HG03575 (cell line): ENCODE measurements around the gene BRSK2.
"Not testable (repeated sequence)": the region's sequence is repeated elsewhere in the genome, so short reads cannot be mapped to it uniquely, and the experiment has no call there.

Source experiments
- ATAC-seq: cut with Tn5 transposase; IDR thresholded peaks from one replicate; pipeline ENCODE4 v1.9.1; 2021; ENCODE audit not compliant: unreplicated experiment, insufficient number of reproducible peaks, low FRiP score; ENCODE audit errors: extremely low read depth

BRSK2 gene

DNA sequence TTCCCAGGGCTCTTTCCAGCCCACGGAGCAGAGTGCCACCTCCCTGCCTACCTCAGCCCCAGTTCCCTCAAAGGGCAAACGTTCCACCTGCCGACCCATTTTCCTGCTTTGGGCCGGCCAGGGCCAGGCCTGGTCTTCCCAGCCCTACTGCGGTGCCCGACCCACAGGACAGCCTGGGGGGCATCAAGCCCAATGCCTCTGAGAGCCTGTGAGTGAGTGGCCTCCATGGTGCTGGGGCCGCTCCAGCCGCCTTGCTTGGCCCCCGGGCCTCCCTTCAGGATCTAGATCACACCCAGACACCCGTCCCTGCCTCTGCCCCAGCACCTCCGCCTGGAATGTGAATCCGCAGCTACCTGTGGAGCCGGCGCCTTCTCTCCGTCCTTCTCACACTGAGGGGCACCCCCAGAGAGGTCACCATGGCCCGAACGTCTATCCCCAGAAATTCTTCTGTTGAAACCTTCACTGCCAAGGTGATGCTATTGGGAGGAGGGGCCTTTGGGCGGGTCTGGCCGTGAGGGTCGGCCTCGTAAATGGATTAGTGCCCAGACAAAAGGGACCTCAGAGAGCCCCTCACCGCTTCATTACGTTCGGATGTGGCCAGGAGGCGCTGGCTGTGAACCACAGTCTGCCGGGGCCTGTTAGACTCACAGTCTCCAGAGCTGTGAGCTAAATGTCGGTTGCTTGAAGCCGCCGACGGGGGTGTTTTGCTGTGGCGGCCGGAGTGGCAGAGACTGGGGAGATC is 36.2 kb upstream of the BRSK2 start:
- ATAC-seq, result no peak

DNA sequence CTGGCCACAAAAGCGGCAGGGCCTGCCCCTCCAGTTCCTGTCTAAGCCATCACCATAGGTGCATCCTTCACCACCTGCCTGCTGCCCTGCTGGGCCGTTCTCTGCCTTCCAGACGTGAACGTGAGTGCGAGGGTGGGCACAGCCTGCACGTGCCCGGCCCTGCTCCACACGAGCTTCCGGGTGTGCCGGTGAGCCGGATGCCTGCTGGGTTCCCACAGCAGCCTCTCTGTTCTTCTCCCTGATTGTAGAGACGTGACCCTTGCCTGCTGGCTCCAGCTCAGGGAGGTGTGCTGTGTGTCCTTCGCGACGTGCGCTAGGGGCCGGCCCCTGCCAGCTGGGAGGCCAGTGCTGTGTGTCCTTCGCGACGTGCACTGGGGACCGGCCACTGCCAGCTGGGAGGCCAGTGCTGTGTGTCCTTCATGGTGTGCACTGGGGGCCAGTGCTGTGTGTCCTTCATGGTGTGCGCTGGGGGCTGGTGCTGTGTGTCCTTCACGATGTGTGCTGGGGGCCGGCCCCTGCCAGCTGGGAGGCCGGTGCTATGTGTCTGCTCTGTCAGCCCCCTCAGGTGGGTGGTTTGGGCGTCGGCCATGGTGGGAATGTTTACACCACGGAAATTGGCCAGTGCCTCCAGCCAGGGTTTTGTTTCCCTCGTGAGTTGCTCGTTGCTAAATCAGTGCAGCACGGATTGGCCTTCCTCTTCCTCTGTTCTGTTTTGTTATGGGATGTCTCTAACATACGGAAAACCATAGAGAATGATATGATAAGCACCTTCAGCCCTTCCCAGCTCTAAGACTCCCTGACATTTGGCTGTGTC is 35.4 kb upstream of the BRSK2 start:
- no peak for ATAC-seq

DNA sequence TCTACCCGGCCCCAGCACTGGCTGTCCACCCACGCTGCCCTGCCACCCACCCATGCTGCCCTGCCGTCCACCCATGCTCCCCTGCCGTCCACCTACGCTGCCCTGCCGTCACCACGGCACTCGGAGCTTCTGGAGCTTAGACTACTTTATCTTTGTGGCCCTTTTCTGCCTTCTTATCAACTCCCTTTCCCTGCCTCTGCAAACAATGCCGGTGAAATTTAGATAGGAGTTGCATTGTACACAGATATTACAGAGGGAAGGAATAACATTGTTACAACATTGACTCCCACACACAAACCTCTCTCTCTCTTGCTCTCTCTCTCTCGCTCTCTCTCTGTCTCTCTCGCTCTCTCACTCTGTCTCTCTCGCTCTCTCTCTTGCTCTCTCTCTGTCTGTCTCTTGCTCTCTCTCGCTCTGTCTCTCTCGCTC is 33.7 kb upstream of the BRSK2 start:
- no peak for ATAC-seq

DNA sequence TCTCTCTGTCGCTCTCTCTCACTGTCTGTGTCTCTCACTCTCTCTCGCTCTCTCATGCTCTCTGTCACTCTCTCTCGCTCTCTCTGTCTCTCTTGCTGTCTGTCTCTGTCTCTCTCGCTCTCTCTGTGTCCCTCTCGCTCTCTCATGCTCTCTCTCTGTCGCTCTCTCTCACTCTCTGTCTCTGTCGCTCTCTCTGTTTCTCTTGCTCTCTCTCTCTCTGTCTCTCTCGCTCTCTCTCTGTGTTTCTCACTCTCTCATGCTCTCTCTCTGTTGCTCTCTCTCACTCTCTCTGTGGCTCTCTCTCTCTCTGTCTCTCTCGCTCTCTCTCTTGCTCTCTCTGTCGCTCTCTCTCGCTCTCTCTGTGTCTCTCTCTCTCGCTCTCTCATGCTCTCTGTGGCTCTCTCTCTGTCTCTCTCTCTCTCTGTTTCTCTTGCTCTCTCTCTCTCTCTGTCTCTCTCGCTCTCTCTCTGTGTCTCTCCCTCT is 33.2 kb upstream of the BRSK2 start:
- no peak for ATAC-seq

DNA sequence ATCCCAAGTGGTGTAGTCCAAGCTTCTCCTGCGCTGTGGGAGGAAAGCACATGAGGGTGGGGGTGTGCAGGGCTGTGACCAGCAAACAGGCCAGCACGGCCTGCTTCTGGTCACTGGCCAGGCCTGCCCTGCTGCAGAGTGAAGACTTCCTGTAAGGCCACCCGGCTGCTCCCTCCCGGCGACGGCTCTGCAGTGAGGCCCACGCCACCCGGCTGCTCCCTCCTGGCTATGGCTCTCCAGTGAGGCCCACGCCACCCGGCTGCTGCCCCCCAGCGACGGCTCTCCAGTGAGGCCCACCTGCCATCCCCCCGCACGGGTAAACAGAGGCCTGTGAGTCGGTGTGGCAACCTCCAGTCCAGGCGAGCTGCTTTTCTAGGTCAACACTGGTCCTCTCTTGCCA is 31.4 kb upstream of the BRSK2 start:
- ATAC-seq, result no peak

DNA sequence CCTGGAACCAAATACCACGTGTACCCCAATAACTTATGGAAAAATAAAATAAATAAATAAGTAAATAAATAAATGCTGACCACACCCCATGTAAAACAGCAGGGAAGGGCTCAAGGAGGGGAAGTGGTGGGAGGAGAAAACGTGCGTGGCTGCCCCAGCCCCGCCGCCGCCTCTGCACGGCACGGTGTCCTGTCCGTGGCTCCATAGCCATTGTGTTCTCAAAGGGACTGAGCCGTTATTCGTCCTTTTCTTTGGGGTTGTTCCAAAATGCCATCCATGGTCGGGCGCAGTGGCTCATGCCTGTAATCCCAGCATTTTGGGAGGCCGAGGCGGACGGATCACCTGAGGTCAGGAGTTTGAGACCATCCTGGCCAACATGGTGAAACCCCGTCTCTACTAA is 30.8 kb upstream of the BRSK2 start:
- ATAC-seq, result not testable (repeated sequence)

DNA sequence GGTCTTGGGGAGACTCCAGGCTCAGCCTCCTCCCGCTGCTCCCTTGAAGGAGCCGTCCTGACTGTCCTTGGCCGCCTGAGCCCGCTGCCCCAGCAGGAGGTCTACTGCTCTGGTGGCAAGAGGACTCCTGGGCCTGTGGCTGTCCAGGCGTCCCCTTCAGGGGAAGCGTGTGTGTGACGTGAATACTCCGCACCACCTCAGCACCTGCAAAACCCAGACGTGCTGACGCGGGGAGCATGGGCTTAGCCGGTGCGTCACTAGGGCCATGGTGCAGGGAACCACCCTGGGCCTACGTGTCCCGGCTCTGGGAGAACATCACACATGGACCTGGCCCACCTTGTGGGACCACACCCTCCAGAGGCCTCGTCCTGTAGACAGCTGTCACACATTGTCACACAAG is 30.2 kb upstream of the BRSK2 start:
- no peak for ATAC-seq

DNA sequence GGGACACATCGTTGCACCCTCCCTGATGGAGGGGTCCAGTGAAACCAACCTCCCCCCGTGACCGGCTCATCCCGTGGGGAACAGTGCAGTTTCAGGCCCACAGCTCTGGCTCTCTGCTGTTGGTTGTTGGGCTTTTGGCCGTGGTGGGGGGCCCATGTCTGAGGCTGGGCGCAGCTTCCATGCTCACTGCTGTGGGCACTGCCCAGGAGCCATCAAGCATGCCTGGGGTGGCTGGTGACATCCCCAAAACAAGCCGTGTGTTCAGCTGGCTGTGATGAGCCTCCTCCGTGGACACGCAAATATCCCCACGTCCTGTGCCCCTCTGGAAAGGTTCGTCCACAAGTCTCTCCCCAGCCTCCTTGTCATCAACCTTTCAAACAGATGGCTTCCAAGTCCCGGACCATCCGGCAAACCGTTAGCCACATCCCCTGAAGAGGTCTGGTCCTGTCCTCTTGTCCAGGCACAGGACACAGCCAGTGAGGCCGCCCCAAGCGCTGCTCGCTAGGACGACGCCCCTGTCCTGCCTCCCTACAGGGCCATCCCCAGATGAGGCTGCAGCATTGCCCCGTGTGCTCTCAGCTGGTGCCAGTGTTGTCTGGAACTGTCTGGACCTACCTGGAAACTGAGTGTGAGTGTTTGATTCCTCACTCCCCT is 29.4 kb upstream of the BRSK2 start:
- ATAC-seq, result no peak

DNA sequence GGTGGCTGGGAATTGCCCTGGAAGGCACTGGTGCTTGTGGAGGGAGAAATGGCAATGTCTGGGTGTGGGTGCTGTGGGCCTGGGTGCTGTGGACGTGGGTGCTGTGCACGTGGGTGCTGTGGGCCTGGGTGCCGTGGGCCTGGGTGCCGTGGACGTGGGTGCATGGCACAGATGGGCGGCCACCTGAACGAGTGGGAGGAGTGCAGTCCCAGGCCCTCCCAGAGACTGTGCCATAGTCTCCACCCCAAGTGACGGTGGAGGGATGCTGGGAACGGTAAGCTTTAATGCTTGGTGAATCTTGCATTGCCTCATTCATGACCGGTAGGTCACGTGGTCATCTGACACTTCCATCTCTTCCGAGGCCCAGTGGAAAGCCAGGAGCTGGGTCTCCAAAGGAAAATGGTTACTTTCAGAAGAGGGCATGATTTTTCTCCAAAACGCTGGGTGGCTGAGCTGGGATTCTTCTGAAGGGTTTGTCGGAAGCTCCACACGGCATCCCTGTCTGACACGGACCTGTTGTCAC is 28.8 kb upstream of the BRSK2 start:
- no peak for ATAC-seq

DNA sequence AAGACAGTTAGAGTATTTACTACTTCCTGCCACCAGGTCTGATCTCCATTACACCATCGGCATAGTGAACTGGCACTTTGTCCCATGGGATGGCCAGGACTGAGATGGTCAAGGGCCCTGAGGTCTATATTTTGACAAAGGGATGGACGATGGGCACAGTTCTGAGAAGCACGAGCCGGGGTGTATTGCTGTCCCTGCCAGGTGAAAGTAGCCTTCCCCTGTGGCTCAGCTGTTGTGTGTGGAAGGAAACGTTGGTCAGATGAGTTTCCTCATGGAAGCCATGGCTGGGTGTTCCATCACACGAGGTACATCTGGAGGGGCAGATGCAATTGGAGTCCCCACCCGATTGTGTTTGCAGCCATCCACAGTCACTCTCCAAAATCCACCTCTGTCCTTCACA is 27.9 kb upstream of the BRSK2 start:
- ATAC-seq, result no peak

DNA sequence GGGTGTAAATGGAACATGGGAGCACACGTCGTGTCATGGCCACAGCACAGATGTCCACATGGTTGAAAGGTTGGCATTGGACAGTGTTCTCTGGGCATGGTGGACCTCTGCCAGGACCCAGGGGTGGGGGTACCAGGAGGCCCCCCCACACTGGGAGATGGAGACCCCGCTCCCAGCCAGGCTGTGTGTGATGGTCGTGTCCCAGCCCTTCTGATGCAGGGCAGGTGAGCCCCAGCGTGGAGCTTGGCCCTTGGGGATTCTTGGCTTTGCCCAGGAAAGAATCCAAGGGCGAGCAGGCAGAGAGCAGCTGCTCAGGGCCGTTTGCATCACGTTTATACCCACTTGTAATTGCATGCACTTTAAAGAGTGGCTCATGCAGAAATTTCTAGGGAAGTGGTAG is 22.0 kb upstream of the BRSK2 start:
- no peak for ATAC-seq

DNA sequence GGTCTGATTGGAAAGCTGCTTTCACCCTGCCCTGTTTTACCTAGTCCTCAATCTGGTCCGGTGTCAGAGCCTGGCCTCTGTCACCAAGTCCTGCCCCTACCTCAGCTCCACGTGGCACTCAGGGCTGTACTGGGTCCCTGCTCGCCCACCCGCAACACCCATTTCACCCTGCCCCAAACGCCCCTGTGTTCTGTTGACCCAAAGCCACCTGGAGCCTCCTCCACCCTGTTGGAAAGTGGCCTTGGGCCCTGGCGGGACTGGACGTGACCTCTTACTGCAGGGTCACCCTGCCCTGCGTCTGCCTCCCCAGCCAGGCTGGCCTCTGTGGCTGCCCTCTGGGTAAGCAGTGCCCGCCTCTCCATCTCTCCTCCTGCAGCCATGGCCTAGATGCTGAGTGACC is 21.5 kb upstream of the BRSK2 start:
- no peak for ATAC-seq

DNA sequence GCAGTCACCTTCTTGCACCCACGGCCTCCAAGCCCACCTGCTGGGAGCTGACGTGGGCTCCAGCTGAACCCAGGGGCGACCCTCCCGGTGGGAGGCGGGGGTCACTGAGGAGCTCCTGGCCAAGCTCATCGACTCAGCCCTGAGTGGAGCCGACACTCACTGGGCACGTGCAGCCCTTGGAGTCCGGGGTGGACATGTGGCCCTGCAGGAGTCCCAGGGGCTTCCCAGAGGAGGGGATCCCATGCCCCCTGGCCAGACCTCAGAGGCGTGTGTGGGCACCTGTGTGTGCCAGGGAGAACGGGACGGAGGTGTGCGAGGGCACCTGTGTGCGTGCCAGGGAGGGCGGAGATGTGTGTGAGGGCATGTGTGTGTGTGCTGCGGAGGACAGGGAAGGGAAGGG is 20.8 kb upstream of the BRSK2 start:
- ATAC-seq, result no peak

DNA sequence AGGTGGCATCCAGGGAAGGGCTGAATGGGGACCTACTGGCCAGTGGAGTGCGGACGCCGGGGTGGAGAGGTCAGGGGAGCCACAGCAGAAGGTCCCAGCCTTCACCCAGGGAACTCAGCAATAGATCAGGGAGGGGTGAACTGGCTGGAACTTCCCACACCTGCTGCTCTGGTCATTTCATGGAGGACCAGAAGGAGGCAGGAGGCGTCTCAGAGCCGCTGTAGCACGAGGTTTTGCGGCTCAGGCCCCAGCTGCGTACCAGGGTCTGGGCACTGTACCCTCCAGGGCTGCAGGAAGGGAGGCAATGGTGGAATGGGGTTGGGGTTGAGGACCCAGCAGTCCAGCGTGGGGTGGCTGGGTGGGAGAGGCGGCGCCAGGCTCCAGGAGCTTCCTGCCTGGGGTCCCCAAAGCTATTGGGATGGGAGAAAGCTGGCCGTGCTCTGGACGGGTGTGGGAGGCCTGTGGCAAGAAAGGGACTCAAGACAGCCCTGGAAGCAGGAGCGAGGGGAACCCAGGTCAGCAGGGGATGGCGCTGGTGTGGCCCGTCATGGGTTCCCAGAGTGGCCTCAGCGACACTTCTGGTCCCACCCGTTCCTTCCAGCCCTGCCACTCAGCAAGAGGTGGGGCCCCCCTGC is 20.2 kb upstream of the BRSK2 start:
- no peak for ATAC-seq

DNA sequence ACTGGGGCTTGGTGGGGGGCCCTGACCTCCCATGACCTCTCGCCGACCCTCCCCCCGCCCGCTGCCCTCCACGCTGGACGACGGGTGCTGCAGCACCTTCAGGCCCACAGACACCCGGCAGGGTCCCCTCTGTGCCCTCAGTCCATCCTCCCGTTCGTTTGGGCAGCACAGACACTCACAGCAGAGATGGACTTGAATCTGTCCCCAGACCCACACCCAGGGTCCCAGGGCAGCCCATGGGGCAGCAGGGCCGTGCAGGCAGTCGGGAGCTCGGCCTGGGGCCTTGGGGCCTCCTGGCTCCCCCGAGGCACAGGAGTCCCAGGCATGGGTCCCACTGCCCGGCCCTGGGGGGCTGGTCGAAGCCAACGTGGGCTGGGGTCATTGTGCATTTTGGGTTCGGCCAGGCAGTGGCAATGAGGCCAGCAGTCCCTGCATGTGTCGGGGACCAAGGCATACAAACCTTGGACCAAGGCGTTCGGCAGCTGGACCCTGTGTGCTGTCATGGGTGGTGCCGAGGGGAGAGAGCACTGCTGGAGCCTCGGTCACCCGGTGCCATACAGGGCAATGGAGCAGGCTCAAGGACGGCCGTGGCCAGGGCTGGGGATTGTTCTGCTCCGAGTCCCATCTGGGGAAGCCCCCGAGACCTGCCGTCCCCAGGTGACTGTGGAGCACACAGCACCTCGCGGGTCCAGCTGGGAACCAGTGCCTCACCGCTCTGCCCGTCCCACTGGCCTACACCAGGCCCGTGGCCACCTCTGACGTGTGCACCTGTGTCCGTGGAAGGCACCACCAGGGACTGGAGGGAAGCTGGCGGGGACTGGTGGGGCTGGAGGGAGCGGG is 19.3 kb upstream of the BRSK2 start:
- no peak for ATAC-seq

DNA sequence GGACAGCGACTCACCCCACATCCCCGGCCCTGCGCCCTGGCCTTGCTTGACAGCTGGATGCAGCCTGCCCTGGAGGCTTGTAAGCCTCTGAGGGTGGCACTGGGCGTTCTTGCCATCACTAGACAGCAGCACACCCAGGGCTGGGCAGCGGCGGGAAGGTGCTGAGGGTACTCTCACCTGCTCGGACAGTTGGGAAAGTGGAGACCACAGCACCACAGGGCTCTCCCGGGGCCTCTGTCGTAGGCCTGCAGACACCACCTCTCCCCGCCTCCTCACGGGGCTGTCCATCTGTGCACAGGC is 18.8 kb upstream of the BRSK2 start:
- no peak for ATAC-seq

DNA sequence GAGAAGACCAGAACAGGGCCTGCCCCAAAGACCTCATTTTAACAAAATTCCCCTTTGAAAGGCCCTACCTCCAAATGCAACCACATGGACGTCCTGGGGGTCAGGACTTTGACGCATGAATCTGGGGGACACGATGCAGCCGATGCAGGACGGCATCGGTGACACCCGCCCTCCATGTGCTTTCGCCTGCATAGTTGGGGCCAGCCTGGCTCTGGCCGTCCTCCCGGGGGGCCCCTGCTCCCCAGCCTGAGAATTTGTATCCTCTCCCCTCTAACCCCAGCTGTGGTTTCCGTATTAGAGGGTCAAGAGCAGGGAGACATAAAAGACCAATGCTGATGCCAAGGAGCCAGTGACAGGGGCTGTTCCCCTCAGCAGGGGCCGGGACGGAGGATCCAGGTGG is 18.4 kb upstream of the BRSK2 start:
- no peak for ATAC-seq

DNA sequence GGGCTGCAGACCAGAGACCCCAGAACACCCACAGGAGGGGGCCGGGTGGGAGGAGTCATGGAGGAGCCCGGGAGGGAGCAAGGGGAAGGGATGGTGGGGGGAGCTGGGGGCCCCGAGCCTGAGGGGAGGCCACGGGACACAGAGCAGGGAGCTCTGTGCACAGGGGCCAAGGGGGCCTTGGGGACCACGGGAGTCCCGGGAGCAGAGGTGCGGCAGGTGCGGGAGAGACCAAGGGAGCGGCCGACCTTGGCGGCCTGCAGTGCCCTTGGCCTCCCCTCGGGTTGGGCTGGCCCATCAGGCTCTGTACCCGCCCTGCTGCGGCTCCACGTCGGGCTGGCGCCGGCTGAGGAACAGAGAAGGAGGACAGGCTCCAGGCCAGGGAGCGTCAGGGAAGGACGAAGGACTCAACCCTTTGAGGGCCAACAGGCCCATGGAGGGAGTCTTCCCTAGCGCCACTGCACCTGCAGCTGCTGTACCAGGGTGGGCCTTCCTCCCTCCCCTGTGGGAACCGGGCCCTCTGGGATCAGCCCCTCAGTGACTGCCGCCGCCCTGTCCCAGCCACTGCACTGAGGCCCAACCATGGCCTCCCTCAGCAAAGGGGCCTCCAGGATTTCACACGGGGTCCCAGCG is 17.8 kb upstream of the BRSK2 start:
- no peak for ATAC-seq
